Liver (tissue), 9 donors: ENCODE results near the gene SRGAP1. TPM values are rescaled to one million over a fixed set of nuclear protein-coding genes. Genes with fewer than 3 reads are reported as not detected.

Source experiments
- DNase-seq: peaks from one replicate; pipeline ENCODE4 v3.0.0-alpha.2; 2017; ENCODE audit warnings: low spot score
- H3K27ac ChIP-seq, 2 donors: one replicate each; pipeline ENCODE4 v1.7.0; 2013; ENCODE audit warnings: inconsistent platforms in 2 of 2, low read length in 2 of 2, control low read depth in 1 of 2, low read depth in 1 of 2, mild to moderate bottlenecking in 1 of 2
- H3K27me3 ChIP-seq, 4 donors: one replicate each; pipeline versions ENCODE4 v1.6.1 to v1.7.0; 2013; ENCODE audit warnings: low read length in 3 of 4, inconsistent platforms in 1 of 4, mild to moderate bottlenecking in 1 of 4, moderate library complexity in 1 of 4; ENCODE audit not compliant: control insufficient read depth in 4 of 4, insufficient read depth in 4 of 4
- H3K36me3 ChIP-seq, 4 donors: one replicate each; pipeline versions ENCODE4 v1.6.1 to v1.7.0; 2013; ENCODE audit warnings: low read length in 3 of 4, mild to moderate bottlenecking in 3 of 4, low read depth in 1 of 4, moderate library complexity in 1 of 4; ENCODE audit not compliant: control insufficient read depth in 4 of 4, insufficient read depth in 3 of 4
- H3K4me1 ChIP-seq, 4 donors: one replicate each; pipeline versions ENCODE4 v1.6.1 to v1.7.0; 2013; ENCODE audit warnings: low read length in 3 of 4, mild to moderate bottlenecking in 3 of 4, moderate library complexity in 1 of 4; ENCODE audit not compliant: control insufficient read depth in 4 of 4, insufficient read depth in 4 of 4
- H3K4me3 ChIP-seq, 3 donors: one replicate each; pipeline versions ENCODE4 v1.6.1 to v1.7.0; 2013; ENCODE audit warnings: low read length in 3 of 3, control low read depth in 1 of 3, low read depth in 1 of 3, mild to moderate bottlenecking in 1 of 3
- H3K9ac ChIP-seq, 2 donors: one replicate each; pipeline ENCODE4 v1.7.0; 2013; ENCODE audit warnings: low read length in 2 of 2, mild to moderate bottlenecking in 2 of 2, moderate library complexity in 2 of 2, control low read depth in 1 of 2, low read depth in 1 of 2
- H3K9me3 ChIP-seq, 4 donors: one replicate each; pipeline versions ENCODE4 v1.6.1 to v1.7.0; 2013; ENCODE audit warnings: low read length in 3 of 4; ENCODE audit not compliant: control insufficient read depth in 4 of 4
- EGR1 ChIP-seq, 2 donors: IDR thresholded peaks; 2 replicates each; pipeline ENCODE4 v1.6.1; 2016 to 2018; ENCODE audit warnings: antibody characterized with exemption in 2 of 2, low read depth in 2 of 2
- FOXA1 ChIP-seq: IDR thresholded peaks from 2 replicates; pipeline ENCODE4 v1.6.1; 2016; ENCODE audit warnings: antibody characterized with exemption
- FOXA2 ChIP-seq: IDR thresholded peaks from 2 replicates; pipeline ENCODE4 v1.6.1; 2016; ENCODE audit warnings: antibody characterized with exemption
- GABPA ChIP-seq, 2 donors: IDR thresholded peaks in 1 of 2; conservative IDR thresholded peaks in 1 of 2; 2 replicates each; pipeline ENCODE4 v1.6.1; 2016; ENCODE audit warnings: antibody characterized with exemption in 2 of 2, mild to moderate bottlenecking in 1 of 2, moderate library complexity in 1 of 2
- HNF4A ChIP-seq, 2 donors: conservative IDR thresholded peaks; 2 replicates each; pipeline ENCODE4 v1.6.1; 2016; ENCODE audit warnings: antibody characterized with exemption in 2 of 2, mild to moderate bottlenecking in 2 of 2
- HNF4G ChIP-seq: IDR thresholded peaks from 2 replicates; pipeline ENCODE4 v1.6.1; 2016; ENCODE audit warnings: antibody characterized with exemption
- JUND ChIP-seq, 2 donors: IDR thresholded peaks; 2 replicates each; pipeline ENCODE4 v1.6.1; 2016; ENCODE audit warnings: antibody characterized with exemption in 2 of 2
- NR2F2 ChIP-seq: IDR thresholded peaks from 2 replicates; pipeline ENCODE4 v1.6.1; 2016; ENCODE audit warnings: antibody characterized with exemption
- RAD21 ChIP-seq, 2 donors: IDR thresholded peaks; 2 replicates each; pipeline ENCODE4 v1.6.1; 2016; ENCODE audit warnings: antibody characterized with exemption in 2 of 2, mild to moderate bottlenecking in 2 of 2
- RXRA ChIP-seq, 2 donors: IDR thresholded peaks; 2 replicates each; pipeline ENCODE4 v1.6.1; 2017 to 2018; ENCODE audit warnings: antibody characterized with exemption in 2 of 2, mild to moderate bottlenecking in 1 of 2
- SP1 ChIP-seq: IDR thresholded peaks from 2 replicates; pipeline ENCODE4 v1.6.1; 2018; ENCODE audit warnings: antibody characterized with exemption, mild to moderate bottlenecking
- TAF1 ChIP-seq: conservative IDR thresholded peaks from 2 replicates; pipeline ENCODE4 v1.6.1; 2016; ENCODE audit warnings: antibody characterized with exemption, mild to moderate bottlenecking
- YY1 ChIP-seq: IDR thresholded peaks from 2 replicates; pipeline ENCODE4 v1.6.1; 2016; ENCODE audit warnings: antibody characterized with exemption, mild to moderate bottlenecking
- WGBS: extraction: QIAGEN DNeasy Blood & Tissue Kit; methylation state at CpG from one replicate; pipeline ENCODE4 v1.1.7; 2013; 5-methylcytosine and 5-hydroxymethylcytosine counted together
- polyA plus RNA-seq, 2 donors: library from polyadenylated mRNA; stranded (reverse) in 1 of 2; unstranded in 1 of 2; fragments of 200-250 nt in 1 of 2; fragments of >200 nt in 1 of 2; fragmentation: Nextera tagmentation in 1 of 2; extraction: Ambion mirVana in 1 of 2; gene quantifications; one replicate each; pipeline versions ENCODE4 v1.2.1 to v1.2.3, GENCODE V29; 2013 to 2015
- total RNA-seq, 2 donors: library from RNA; depleted of rRNA; stranded (reverse); fragments of >200 nt; gene quantifications; one replicate each; pipeline ENCODE4 v1.2.3, GENCODE V29; 2014
- TF ChIP-seq, protein P1 (sequence below): IDR thresholded peaks from 2 replicates; pipeline ENCODE4 v1.6.1; 2016; ENCODE audit warnings: antibody characterized with exemption, mild to moderate bottlenecking
- TF ChIP-seq, protein P2 (sequence below): IDR thresholded peaks from 2 replicates; pipeline ENCODE4 v1.6.1; 2016; ENCODE audit warnings: antibody characterized with exemption
- TF ChIP-seq, protein P3 (sequence below): IDR thresholded peaks from 2 replicates; pipeline ENCODE4 v1.6.1; 2016; ENCODE audit warnings: antibody characterized with exemption
- TF ChIP-seq, protein P4 (sequence below): IDR thresholded peaks from 2 replicates; pipeline ENCODE4 v1.6.1; 2016; ENCODE audit warnings: antibody characterized with exemption
- TF ChIP-seq, protein P5 (sequence below): fragments of 150-350 bp; IDR thresholded peaks from 2 replicates; pipeline ENCODE4 v1.5.1; 2017; ENCODE audit warnings: improper control_type of control experiment, low read depth, low read length; ENCODE audit not compliant: missing input control
- donor health status: healthy.
- donor health status: healthy.
- donor health status: healthy.
- donor health status: healthy.
- donor health status: healthy.

The SRGAP1 gene
- total and polyA plus RNA-seq, 4 donors, result 0.28 to 1.3 (median 0.85) TPM

DNA sequence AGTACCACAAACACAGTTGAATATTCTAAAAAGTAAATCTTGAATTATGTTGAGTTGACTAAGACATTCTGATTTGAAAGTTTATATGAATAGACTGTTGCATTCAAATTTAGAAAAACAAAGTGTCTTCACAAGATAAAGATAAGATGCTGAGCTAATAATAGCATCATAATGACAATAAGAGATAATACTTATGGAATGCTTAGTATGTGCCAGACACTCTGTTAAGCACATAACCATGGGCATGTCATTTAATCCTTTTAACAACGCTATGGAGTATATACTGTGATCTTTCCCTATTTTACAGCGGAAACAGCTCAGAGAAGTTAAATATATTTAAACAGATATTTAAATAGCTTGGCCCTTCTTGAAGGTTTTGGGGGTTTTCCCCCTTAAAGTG is 163.4 kb downstream of the SRGAP1 start:
- Histone ChIP-seq H3K36me3 (no peaks in the 10 kb centered on the region), H3K9me3 (no peaks in the 10 kb centered on the region), H3K9ac (no peak overlapping the region), H3K4me3 (no peak overlapping the region), H3K27ac (no peak overlapping the region), H3K4me1 (no peaks in the 10 kb centered on the region), H3K27me3 (no peaks in the 10 kb centered on the region)
- no peak for DNase-seq
- no peak for TF ChIP-seq TAF1
- TF ChIP-seq, protein P1, sequence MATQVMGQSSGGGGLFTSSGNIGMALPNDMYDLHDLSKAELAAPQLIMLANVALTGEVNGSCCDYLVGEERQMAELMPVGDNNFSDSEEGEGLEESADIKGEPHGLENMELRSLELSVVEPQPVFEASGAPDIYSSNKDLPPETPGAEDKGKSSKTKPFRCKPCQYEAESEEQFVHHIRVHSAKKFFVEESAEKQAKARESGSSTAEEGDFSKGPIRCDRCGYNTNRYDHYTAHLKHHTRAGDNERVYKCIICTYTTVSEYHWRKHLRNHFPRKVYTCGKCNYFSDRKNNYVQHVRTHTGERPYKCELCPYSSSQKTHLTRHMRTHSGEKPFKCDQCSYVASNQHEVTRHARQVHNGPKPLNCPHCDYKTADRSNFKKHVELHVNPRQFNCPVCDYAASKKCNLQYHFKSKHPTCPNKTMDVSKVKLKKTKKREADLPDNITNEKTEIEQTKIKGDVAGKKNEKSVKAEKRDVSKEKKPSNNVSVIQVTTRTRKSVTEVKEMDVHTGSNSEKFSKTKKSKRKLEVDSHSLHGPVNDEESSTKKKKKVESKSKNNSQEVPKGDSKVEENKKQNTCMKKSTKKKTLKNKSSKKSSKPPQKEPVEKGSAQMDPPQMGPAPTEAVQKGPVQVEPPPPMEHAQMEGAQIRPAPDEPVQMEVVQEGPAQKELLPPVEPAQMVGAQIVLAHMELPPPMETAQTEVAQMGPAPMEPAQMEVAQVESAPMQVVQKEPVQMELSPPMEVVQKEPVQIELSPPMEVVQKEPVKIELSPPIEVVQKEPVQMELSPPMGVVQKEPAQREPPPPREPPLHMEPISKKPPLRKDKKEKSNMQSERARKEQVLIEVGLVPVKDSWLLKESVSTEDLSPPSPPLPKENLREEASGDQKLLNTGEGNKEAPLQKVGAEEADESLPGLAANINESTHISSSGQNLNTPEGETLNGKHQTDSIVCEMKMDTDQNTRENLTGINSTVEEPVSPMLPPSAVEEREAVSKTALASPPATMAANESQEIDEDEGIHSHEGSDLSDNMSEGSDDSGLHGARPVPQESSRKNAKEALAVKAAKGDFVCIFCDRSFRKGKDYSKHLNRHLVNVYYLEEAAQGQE, result no peak
- TF ChIP-seq, protein P2, sequence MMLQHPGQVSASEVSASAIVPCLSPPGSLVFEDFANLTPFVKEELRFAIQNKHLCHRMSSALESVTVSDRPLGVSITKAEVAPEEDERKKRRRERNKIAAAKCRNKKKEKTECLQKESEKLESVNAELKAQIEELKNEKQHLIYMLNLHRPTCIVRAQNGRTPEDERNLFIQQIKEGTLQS, result no peak
- TF ChIP-seq GABPA (IDR thresholded peaks at IDR 0.05 in 1 of 2, conservative IDR thresholded peaks at IDR 0.05 in 1 of 2), result no peak
- TF ChIP-seq HNF4A (conservative IDR thresholded peaks at IDR 0.05), result no peak
- TF ChIP-seq JUND (IDR thresholded peaks at IDR 0.05), result no peak
- TF ChIP-seq, protein P3, sequence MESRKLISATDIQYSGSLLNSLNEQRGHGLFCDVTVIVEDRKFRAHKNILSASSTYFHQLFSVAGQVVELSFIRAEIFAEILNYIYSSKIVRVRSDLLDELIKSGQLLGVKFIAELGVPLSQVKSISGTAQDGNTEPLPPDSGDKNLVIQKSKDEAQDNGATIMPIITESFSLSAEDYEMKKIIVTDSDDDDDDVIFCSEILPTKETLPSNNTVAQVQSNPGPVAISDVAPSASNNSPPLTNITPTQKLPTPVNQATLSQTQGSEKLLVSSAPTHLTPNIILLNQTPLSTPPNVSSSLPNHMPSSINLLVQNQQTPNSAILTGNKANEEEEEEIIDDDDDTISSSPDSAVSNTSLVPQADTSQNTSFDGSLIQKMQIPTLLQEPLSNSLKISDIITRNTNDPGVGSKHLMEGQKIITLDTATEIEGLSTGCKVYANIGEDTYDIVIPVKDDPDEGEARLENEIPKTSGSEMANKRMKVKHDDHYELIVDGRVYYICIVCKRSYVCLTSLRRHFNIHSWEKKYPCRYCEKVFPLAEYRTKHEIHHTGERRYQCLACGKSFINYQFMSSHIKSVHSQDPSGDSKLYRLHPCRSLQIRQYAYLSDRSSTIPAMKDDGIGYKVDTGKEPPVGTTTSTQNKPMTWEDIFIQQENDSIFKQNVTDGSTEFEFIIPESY, result no peak
- TF ChIP-seq RXRA (IDR thresholded peaks at IDR 0.05), result no peak
- WGBS, result 89% methylated on average over 2 of the region's 2 CpGs

DNA sequence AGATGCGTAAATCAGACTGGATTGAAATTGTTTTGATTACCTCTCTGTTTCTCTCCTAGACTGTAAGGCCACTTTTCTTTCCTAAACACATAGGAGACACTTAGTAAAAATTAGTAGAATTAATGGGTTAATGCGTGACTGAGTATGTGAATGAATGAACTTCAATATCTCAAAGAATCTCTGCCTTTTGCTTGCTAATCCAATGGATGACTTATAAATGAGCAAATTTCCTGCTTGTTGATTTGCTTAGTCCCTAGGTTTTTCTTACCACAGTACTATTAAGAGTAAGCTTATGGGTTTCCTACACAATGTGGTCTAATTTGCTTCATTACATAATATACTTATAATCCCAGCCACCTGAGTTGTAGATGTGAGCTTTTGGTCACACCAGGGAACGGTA is 164.1 kb downstream of the SRGAP1 start:
- 93% methylated on average over 3 of the region's 3 CpGs for WGBS
- Histone ChIP-seq H3K4me1 (no peaks in the 10 kb centered on the region), H3K36me3 (no peaks in the 10 kb centered on the region)

More for the DNA sequence above, 164.1 kb downstream of the SRGAP1 start:
- TF ChIP-seq RAD21 (IDR thresholded peaks at IDR 0.05) (no peak), EGR1 (IDR thresholded peaks at IDR 0.05; ENCODE audit: low read depth in 2 of 2) (no peak), RXRA (IDR thresholded peaks at IDR 0.05) (no peak), HNF4A (conservative IDR thresholded peaks at IDR 0.05) (no peak), NR2F2 (no peak), HNF4G (no peak), YY1 (no peak), SP1 (no peak), FOXA2 (no peak), FOXA1 (no peak), JUND (IDR thresholded peaks at IDR 0.05) (no peak), GABPA (IDR thresholded peaks at IDR 0.05 in 1 of 2, conservative IDR thresholded peaks at IDR 0.05 in 1 of 2) (no peak), TAF1 (no peak)
- TF ChIP-seq, protein P4, sequence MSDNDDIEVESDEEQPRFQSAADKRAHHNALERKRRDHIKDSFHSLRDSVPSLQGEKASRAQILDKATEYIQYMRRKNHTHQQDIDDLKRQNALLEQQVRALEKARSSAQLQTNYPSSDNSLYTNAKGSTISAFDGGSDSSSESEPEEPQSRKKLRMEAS, result no peak
- TF ChIP-seq, protein P2, result no peak
- TF ChIP-seq, protein P1, result no peak
- TF ChIP-seq, protein P5, sequence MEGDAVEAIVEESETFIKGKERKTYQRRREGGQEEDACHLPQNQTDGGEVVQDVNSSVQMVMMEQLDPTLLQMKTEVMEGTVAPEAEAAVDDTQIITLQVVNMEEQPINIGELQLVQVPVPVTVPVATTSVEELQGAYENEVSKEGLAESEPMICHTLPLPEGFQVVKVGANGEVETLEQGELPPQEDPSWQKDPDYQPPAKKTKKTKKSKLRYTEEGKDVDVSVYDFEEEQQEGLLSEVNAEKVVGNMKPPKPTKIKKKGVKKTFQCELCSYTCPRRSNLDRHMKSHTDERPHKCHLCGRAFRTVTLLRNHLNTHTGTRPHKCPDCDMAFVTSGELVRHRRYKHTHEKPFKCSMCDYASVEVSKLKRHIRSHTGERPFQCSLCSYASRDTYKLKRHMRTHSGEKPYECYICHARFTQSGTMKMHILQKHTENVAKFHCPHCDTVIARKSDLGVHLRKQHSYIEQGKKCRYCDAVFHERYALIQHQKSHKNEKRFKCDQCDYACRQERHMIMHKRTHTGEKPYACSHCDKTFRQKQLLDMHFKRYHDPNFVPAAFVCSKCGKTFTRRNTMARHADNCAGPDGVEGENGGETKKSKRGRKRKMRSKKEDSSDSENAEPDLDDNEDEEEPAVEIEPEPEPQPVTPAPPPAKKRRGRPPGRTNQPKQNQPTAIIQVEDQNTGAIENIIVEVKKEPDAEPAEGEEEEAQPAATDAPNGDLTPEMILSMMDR, result no peak
- TF ChIP-seq, protein P3, result no peak
- Histone ChIP-seq H3K27ac (no peak overlapping the region), H3K4me3 (no peak overlapping the region), H3K9me3 (no peaks in the 10 kb centered on the region), H3K27me3 (no peaks in the 10 kb centered on the region), H3K9ac (no peak overlapping the region)
- DNase-seq, result no peak
